DMS114 treated with DMSO at 0.1 percent for 48 hours (cell line): ENCODE measurements around the gene GREB1.

Experiments
- DNase-seq: peaks from one replicate; lab custom pipeline; 2025; ENCODE audit not compliant: unreplicated experiment; lab: John Stamatoyannopoulos, UW

The GREB1 gene

DNA sequence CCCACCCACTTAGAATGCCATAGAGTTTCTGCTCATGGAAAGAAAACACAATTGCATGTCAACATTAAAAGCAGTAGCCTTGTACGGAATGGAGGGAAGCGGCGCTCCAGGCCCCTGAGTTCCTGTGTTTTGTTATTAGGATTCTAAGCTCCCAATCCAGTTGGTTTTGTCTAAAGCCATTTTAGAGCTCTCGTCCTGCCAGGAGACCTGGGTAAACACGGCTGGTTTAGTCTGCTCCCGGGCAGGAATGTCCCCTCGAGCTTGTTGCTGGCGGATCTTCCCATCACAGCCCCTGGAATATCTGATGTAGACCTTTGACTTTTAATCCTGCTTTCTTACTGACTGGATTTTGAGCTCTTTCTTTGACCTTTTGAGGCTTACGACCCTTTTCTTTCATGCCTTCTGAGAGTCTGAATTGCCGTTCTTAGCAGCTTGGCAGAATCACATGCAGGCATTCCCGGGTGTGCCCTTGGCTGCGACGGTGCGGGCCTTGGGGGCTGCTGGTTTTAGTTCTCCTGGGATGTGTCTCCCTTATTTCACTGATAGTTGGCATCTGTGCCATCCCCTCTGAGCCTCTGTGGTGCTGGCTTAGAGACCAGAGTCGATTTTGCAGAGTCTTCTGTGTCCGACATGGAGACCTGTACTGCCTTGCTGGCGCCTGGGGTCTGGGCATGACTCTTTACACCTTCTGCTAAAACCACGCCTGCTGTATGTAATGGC lies 25.4 kb downstream of the GREB1 start:
- DNase-seq: no peak

DNA sequence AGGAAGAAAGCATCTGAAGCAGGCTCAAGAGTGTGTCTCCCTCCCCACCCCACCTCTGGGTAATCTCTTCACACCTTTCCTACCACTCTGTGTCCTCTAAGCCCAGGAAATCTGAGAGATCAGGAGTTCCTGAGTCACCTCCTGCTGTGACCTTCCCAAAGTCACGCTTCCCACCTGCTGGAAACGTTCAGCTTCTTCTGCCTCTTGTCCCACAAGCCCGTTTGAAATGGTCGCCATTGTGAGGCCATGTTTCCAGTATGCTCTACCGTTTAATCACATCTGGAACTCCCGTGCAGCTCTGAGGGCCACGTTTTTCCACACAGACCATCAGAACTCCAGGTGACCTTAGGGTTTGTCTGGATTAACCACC lies 25.9 kb downstream of the GREB1 start:
- no peak for DNase-seq

GRCh38 chr2:11560806-11561205 lies 27.0 kb downstream of the GREB1 start:
- DNase-seq: no peak

DNA sequence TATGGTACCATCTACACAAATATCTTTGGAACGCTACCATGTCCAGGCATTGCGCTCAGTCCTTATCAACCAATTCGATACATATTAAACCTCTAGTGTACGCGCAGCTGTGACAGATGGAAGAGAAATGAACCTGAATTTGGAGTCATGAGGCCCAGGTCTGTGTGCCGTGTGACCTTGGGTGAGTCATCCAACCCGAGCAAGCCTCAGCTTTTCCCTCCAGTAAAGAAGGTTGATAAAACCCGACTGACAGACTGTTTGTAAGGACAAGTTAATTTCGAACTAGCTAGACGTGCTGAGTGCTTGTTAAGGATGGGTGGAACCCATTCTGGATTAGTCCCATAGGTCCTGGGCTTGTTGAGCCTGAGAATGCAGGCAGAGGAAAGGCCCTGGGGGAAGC lies 28.2 kb downstream of the GREB1 start:
- no peak for DNase-seq

GRCh38 chr2:11562476-11562875 lies 28.6 kb downstream of the GREB1 start:
- DNase-seq: no peak

DNA sequence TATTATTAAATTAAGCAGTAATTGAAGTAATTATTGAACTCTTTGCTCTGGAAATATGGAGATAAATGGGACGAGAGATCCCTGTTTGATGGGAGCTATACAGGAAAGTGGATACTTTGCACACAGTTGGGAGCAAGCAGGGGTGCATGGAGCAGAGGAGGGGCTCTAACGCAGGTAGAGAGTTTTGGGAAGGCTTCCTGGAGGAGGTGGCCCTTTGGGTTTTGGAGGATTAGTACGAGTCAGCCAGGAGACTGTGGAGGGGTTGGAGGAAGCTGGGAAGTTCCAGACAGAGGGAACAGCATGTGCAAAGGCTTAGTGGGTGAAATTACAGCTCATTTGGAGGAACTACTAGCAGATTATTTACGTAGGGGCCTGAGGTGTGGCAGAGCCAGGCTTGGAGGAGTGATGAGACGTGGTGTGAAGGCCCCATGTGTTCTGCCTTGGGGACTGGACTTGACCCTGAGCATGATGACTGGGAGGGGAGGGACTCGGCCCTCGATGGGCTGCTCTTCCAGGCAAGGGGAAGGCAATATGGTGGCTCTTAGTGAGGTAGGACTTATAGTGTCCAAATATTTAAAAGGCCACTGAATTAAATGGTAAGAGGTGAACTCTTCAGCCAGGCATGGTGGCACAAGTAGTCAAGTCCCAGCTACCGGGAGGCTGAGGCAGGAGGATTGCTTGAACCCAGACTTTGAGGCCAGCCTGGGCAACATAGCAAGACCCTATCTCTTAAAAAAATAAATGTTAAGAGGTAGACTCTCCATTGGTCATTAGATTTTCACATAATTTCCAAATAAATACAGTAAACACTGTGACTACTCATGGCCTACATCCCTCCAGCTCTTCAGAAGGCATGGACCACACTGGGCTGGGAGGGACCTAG lies 30.2 kb downstream of the GREB1 start:
- DNase-seq: no peak

DNA sequence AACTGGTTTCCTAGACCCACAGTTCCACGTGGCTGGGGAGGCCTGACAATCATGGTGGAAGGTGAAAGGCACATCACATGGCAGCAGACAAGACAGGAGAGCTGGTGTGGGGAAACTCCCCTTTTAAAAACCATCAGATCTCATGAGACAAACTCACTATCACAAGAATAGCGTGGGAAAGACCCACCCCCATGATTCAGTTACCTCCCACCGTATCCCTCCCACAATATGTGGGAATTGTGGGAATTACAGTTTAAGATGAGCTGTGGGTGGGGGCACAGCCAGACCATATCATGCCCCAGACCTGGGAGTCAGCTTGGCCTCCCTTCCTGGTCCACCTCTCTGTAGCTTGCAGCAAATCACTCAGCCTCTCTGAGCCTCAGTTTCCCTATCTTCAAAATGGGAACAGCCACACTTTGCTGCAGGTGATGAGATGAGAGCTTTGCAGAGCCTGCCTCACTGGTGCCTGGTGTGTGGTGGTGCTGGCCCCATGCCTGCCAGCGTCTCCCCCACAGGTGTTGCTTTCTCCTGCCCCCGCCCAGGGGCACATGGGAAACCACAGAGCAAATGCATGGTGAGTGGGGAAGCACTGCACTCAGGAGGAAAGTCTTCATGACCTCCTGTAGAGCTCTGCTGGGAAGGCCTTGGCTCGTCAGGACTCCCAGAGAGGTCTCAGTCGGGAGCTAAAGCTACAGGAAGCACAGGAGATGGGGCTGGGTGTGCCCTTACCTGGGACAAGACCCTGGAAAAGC lies 31.1 kb downstream of the GREB1 start:
- DNase-seq: no peak

DNA sequence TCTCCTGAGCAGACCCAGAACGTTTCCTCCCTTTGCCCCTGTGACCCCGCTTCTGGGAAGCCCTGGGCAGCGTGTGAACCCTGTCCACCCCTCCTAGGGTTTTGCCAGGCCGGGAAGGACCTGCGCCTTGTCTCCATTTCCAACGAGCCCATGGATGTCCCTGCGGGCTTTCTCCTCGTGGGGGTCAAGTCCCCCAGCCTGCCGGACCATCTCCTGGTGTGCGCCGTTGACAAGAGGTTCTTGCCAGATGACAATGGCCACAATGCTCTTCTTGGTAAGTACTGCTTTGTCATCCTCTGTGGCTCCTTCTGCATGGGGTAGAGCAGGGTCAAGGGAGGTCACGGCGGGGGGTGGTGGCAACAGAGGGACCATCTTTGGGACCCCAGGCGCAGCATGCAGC lies 32.5 kb downstream of the GREB1 start:
- DNase-seq: no peak

DNA sequence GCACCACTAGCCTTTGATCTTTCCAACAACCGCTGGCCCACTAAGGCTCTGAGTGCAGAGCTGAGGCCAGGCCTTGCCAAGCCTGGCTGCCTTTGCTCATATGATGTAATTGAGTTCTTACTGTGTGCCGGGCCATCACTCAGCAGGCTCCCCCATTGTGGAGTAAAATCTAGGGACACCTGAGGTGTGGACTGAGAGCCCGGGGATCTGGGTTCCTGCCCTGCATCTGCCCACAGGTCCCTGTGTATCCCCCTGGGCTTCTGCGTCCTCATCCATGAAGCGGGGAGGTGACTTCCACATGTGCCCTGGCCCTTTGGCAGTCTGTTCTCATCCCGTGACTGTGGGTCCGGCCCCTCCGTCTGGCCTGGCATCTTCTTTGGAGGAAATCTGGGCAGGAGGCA lies 33.8 kb downstream of the GREB1 start:
- DNase-seq: no peak

GRCh38 chr2:11568436-11568835 lies 34.6 kb downstream of the GREB1 start:
- DNase-seq: no peak

GRCh38 chr2:11569636-11570035 lies 35.8 kb downstream of the GREB1 start:
- no peak for DNase-seq

- no peak for DNase-seq
Observed at GRCh38 chr2:11571170-11571569, 37.3 kb downstream of the GREB1 start.

- DNase-seq: no peak
Observed at GRCh38 chr2:11572996-11573395, 39.2 kb downstream of the GREB1 start.

- no peak for DNase-seq
Observed at GRCh38 chr2:11573418-11574175, 39.8 kb downstream of the GREB1 start.

GRCh38 chr2:11574176-11575046 lies 40.6 kb downstream of the GREB1 start:
- no peak for DNase-seq

- no peak for DNase-seq
Observed at GRCh38 chr2:11576398-11576797, 42.6 kb downstream of the GREB1 start.

DNA sequence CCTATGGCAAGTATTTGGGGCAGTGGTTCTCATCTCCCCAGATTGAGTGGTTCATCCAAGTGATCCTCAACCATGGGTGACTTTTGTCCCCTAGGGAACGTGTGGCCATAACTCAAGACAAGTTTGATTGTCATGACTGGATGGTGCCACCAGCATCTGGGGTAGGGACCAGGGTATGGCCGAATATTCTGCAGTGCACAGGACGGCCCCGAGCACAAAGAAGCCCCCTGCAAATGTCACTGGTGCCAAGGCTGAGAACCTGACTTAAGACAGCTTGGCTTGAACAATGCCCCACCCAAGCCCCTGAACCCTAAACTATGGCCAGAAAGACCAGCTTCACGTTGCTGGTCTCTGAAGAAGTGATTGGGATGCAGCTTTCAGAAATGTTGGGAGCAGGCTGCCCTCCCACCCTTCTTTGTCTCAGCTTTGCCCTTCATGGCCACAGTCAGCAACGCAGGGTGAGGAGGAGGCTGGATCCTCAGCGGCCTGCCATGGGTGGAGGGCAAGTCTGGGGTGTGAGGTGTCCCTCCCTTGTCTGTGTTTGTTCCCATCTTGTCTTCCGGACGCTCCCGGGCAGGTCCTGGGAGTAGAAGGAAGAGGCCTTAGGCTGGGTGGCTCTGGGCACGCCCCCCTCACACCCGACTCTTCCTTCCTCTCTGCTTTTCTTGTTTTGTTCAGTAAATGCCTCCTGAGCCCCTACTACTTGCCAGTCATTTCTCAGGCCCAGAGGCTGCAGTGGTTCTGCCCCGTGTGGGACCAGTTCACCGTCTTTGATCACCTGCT lies 43.4 kb downstream of the GREB1 start:
- no peak for DNase-seq

DNA sequence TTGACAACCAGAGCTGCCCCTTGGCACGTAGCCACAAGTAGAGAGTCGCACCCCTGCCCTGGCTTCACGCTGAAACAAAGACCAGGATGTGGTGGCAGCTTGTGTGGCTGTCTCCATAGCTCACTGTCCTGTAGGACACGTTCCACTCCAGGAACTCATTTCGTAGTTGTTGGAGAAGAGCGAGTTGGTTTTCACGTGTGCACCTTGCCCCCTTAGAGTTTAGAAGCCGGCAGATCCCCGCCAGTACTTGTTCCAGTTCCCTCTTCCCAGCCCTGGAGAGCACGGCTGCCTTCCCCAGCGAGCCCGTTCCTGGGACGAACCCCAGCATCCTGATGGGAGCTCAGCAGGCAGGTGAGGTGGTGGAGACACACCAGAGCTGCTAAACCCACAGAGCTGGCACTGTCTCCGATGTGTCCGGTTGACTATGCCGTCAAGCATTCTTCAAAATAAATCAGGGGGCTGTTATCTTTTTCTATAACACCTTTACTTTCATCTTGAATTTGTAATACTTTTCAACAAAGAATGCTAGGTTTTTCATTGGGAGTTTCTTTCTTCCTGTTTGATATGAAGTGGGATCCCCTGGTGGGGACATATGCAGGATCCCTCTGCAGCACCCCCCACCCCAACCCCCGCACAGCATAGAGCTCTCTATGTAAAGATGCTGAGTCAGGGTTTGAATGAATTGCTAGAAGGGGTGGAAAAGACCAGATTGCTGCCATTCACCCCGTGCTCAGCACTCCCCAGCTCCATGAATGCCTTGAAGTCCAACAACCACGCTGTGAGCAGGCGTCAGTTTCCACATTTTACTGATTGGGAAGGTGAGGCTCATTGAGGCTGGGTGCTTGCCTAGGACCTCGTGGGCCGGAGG lies 44.5 kb downstream of the GREB1 start:
- no peak for DNase-seq
